Keratinocyte (primary cell): ENCODE results near the gene SHISA5. TPM values are rescaled to one million over a fixed set of nuclear protein-coding genes. Genes with fewer than 3 reads are reported as not detected.

ENCODE experiments used
- DNase-seq: peaks from one replicate; pipeline ENCODE4 v3.0.0-alpha.2; 2011; ENCODE audit warnings: low read depth, missing footprints, low spot score
- FAIRE-seq: peaks from 2 replicates; lab custom pipeline; 2011; peaks lifted over from hg19 to GRCh38; lab: Jason Lieb, UNC
- H2AFZ ChIP-seq: 2 replicates; pipeline ENCODE4 v1.6.0; 2012; ENCODE audit warnings: low read length, control low read depth, inconsistent platforms; ENCODE audit not compliant: control insufficient read depth
- H3K27ac ChIP-seq: 2 replicates; pipeline ENCODE4 v1.5.1; 2011; ENCODE audit warnings: low read length; ENCODE audit not compliant: control insufficient read depth, insufficient read depth
- H3K27me3 ChIP-seq: 3 replicates; pipeline ENCODE4 v1.6.0; 2011; ENCODE audit warnings: low read length; ENCODE audit not compliant: control insufficient read depth, insufficient read depth; ENCODE audit errors: extremely low read depth
- H3K36me3 ChIP-seq, 2 experiments: 2 replicates in 1 of 2; 3 replicates in 1 of 2; pipeline ENCODE4 v1.5.1; 2011; ENCODE audit warnings: low read length in 2 of 2, mild to moderate bottlenecking in 1 of 2; ENCODE audit not compliant: control insufficient read depth in 2 of 2, insufficient read depth in 2 of 2; ENCODE audit errors: extremely low read depth in 1 of 2
- H3K4me1 ChIP-seq: 3 replicates; pipeline ENCODE4 v1.5.1; 2011; ENCODE audit warnings: low read length; ENCODE audit not compliant: control insufficient read depth, insufficient read depth; ENCODE audit errors: extremely low read depth
- H3K4me2 ChIP-seq: 3 replicates; pipeline ENCODE4 v1.6.0; 2011; ENCODE audit warnings: low read depth, low read length; ENCODE audit not compliant: control insufficient read depth, insufficient read depth; ENCODE audit errors: extremely low read depth
- H3K4me3 ChIP-seq, 3 experiments: fragments of 200-600 bp in 1 of 3; sonication (generic) in 1 of 3; 2 replicates in 2 of 3; 3 replicates in 1 of 3; pipeline ENCODE4 v1.5.1; 2011 to 2016; ENCODE audit warnings: low read length in 3 of 3, mild to moderate bottlenecking in 3 of 3, control low read depth in 2 of 3, inconsistent platforms in 1 of 3, low read depth in 1 of 3, mixed read lengths in 1 of 3, mixed run types in 1 of 3, moderate library complexity in 1 of 3; ENCODE audit not compliant: control insufficient read depth in 2 of 3, insufficient read depth in 2 of 3; ENCODE audit errors: extremely low read depth in 1 of 3
- H3K79me2 ChIP-seq: 2 replicates; pipeline ENCODE4 v1.6.0; 2012; ENCODE audit warnings: low read length; ENCODE audit not compliant: control insufficient read depth, insufficient read depth
- H3K9ac ChIP-seq: 3 replicates; pipeline ENCODE4 v1.6.0; 2011; ENCODE audit warnings: low read length; ENCODE audit not compliant: control insufficient read depth, insufficient read depth; ENCODE audit errors: extremely low read depth
- H3K9me1 ChIP-seq: 3 replicates; pipeline ENCODE4 v1.6.0; 2011; ENCODE audit warnings: low read length; ENCODE audit not compliant: control insufficient read depth, insufficient read depth; ENCODE audit errors: extremely low read depth
- H3K9me3 ChIP-seq: 2 replicates; pipeline ENCODE4 v1.5.1; 2012; ENCODE audit warnings: low read depth, low read length; ENCODE audit not compliant: control insufficient read depth
- H4K20me1 ChIP-seq: 3 replicates; pipeline ENCODE4 v1.6.0; 2011; ENCODE audit warnings: low read length; ENCODE audit not compliant: control insufficient read depth, insufficient read depth; ENCODE audit errors: extremely low read depth
- EZH2 ChIP-seq: IDR thresholded peaks from one replicate; pipeline ENCODE4 v1.6.1; 2012; ENCODE audit warnings: inconsistent platforms, mild to moderate bottlenecking, low read length, moderate library complexity
- dilution Hi-C: fragments of 300-500 bp; cut with MboI; formaldehyde crosslinking; loops from one replicate; pipeline ENCODE4 v1.7.0; 2020; ENCODE audit warnings: low sequenced_read_pairs; ENCODE audit not compliant: extremely low pct_ligation_motif_present
- polyA plus RNA-seq, 5 experiments: library from polyadenylated mRNA; depleted of rRNA in 3 of 5; stranded (reverse) in 3 of 5; stranded (forward) in 1 of 5; unstranded in 1 of 5; fragments of >200 nt; gene quantifications; 1 replicate in 1 of 5; 2 replicates in 3 of 5; 3 replicates in 1 of 5; pipeline versions ENCODE4 v1.2.1 to v1.2.3, GENCODE V29; 2011 to 2012; ENCODE audit warnings: missing spikeins in 2 of 5, low read depth in 1 of 5, low replicate concordance in 1 of 5
- TF ChIP-seq, protein P1 (sequence below), 3 experiments: IDR thresholded peaks in 1 of 3; conservative IDR thresholded peaks in 1 of 3; optimal IDR thresholded peaks in 1 of 3; 2 replicates in 2 of 3; 3 replicates in 1 of 3; pipeline versions ENCODE3 to v1.5.1; 2011; ENCODE audit warnings: low read length in 3 of 3, mild to moderate bottlenecking in 3 of 3, moderate library complexity in 2 of 3, control low read depth in 1 of 3, inconsistent platforms in 1 of 3; ENCODE audit not compliant: insufficient read depth in 2 of 3; ENCODE audit errors: extremely low read depth in 1 of 3

The SHISA5 gene
- polyA plus RNA-seq, 1 donor (not counting 4 experiments of a cell fraction or from before 2014, with no cell fraction given), result 94.4 TPM

DNA sequence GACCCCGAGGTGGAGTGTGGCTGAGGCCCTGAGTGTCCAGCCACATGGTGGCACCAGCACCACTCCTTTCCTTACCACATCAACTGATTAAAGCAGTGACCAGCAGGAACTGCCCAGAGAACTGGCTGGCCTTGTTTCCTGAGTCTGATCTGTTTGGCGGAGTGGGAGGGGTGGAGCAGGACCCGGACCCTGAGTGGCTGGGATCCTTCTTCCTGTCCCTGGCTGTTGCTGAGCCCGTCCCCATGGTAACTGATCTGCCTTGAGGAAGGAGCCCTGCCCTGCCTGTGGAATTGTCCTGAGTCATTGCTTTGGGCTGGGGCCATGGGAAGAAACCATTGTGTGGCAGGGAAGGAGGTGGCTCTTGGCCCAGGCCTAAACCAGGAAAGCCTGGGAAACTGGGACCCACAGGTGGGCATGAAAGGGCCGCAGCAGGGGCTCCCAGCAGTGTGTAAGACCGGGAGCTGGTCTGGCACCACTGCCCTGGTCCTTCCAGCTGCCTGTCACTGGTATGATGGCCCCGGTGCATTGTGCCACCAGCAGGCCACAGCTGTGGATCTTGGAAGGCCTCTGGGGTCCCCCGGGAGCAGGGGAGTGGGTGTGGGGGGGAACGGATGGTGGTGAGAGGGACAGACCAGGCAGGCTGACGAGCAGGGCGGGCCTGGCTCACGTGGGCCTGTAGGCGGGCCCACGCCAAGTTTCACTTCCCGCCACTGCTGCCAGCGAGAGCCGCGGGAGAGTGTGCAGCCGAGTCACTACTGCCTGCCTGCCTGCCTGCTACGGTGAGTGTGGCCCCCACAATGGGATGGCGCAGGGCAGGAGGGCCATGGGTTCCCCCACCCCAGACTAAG is 38.2 kb downstream of the SHISA5 start:
- peak overlapping the region; percentile 98 for H3K27ac ChIP-seq
- H4K20me1 ChIP-seq, result no peaks in the 10 kb centered on the region
- peaks cover 11 to 35% of the 10 kb centered on the region in 2 experiments for H3K36me3 ChIP-seq
- peaks cover 40% of the 10 kb centered on the region for H3K79me2 ChIP-seq
- H3K4me2 ChIP-seq, result peak overlapping the region; percentile 63
- peak overlapping the region; percentile 38 for H2AFZ ChIP-seq
- peak; percentile 95 for DNase-seq
- no peaks in the 10 kb centered on the region for H3K9me3 ChIP-seq
- no peak for TF ChIP-seq EZH2
- TF ChIP-seq, protein P1, sequence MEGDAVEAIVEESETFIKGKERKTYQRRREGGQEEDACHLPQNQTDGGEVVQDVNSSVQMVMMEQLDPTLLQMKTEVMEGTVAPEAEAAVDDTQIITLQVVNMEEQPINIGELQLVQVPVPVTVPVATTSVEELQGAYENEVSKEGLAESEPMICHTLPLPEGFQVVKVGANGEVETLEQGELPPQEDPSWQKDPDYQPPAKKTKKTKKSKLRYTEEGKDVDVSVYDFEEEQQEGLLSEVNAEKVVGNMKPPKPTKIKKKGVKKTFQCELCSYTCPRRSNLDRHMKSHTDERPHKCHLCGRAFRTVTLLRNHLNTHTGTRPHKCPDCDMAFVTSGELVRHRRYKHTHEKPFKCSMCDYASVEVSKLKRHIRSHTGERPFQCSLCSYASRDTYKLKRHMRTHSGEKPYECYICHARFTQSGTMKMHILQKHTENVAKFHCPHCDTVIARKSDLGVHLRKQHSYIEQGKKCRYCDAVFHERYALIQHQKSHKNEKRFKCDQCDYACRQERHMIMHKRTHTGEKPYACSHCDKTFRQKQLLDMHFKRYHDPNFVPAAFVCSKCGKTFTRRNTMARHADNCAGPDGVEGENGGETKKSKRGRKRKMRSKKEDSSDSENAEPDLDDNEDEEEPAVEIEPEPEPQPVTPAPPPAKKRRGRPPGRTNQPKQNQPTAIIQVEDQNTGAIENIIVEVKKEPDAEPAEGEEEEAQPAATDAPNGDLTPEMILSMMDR (optimal IDR thresholded peaks at IDR 0.05 in 1 of 3, IDR thresholded peaks at IDR 0.05 in 1 of 3, conservative IDR thresholded peaks at IDR 0.05 in 1 of 3; ENCODE audit: extremely low read depth in 1 of 3, insufficient read depth in 2 of 3, low read length in 3 of 3), result peak in 2 of 3 experiments; percentile 55 to 62
- dilution Hi-C loops, result no loop called here
- H3K9me1 ChIP-seq, result no peaks in the 10 kb centered on the region
- peaks cover 31% of the 10 kb centered on the region for H3K4me1 ChIP-seq
- FAIRE-seq, result peak; percentile 89
- peak overlapping the region; percentile 35 to 64 (median 56) for H3K4me3 ChIP-seq
- no peaks in the 10 kb centered on the region for H3K27me3 ChIP-seq
- H3K9ac ChIP-seq, result peak overlapping the region; percentile 93

DNA sequence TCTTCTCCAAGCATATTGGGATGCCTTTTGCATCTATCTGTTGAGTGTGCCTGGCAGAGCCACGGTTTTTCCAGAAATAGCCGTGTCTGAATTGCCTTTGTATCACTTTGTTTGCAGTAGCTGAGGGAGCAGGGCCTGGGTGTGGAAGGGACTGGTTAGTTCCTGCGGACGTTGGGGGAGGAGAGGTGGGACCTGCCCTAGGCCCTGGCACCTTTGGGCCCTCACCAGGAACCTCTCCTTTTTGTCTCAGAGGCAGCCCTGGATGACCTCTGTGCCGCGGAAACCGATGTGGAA is 38.8 kb downstream of the SHISA5 start:
- Histone ChIP-seq H3K9me3 (no peaks in the 10 kb centered on the region), H3K9me1 (no peaks in the 10 kb centered on the region), H3K36me3 (peaks cover 15 to 40% of the 10 kb centered on the region in 2 experiments), H4K20me1 (no peaks in the 10 kb centered on the region), H3K4me1 (peaks cover 31% of the 10 kb centered on the region), H3K79me2 (peaks cover 34% of the 10 kb centered on the region), H3K4me3 (no peak overlapping the region), H3K27ac (peak overlapping the region; percentile 98), H3K9ac (peak overlapping the region; percentile 93), H3K27me3 (no peaks in the 10 kb centered on the region), H3K4me2 (peak overlapping the region; percentile 27), H2AFZ (no peak overlapping the region)
- DNase-seq (no peak), FAIRE-seq (no peak)
- dilution Hi-C loops, result no loop called here
- no peak for TF ChIP-seq EZH2
- TF ChIP-seq, protein P1 (optimal IDR thresholded peaks at IDR 0.05 in 1 of 3, IDR thresholded peaks at IDR 0.05 in 1 of 3, conservative IDR thresholded peaks at IDR 0.05 in 1 of 3; ENCODE audit: extremely low read depth in 1 of 3, insufficient read depth in 2 of 3, low read length in 3 of 3), result no peak
